Caco-2 (cell line): Measurements from ENCODE around the gene KCNJ3. TPM values are rescaled to one million over a fixed set of nuclear protein-coding genes. Genes with fewer than 3 reads are reported as not detected.

ENCODE experiments used
- BruUV-seq: library from RNA; stranded (reverse); fragments of 400-500 nt; replicated peaks from 2 replicates; lab custom pipeline; 2021; lab: Mats Ljungman, UMichigan
- CTCF ChIA-PET: fragments of 300-600 bp; sonication (Branson Sonifier 250); formaldehyde crosslinking; loops from one replicate; lab custom pipeline; 2022; ENCODE audit warnings: antibody characterized with exemption; lab: Charles Lee
- POLR2A ChIA-PET: fragments of 300-600 bp; sonication (Branson Sonifier 250); formaldehyde crosslinking; loops from one replicate; lab custom pipeline; 2022; ENCODE audit warnings: antibody characterized with exemption; lab: Charles Lee
- DNase-seq, 2 experiments: peaks; one replicate each; pipeline versions ENCODE4 v3.0.0 to v3.0.0-alpha.2; 2020 to 2022
- H3K27me3 ChIP-seq: replicated peaks from 2 replicates; pipeline ENCODE4 v1.6.0; 2011; ENCODE audit warnings: low read length; ENCODE audit not compliant: control insufficient read depth, insufficient read depth
- H3K36me3 ChIP-seq: 2 replicates; pipeline ENCODE4 v1.5.1; 2011; ENCODE audit warnings: low read length; ENCODE audit not compliant: control insufficient read depth, insufficient read depth
- H3K4me1 ChIP-seq: fragments of 250-450 bp; sonication (Bioruptor Pico); 2 replicates; pipeline ENCODE4 v1.5.1; 2020; ENCODE audit warnings: mild to moderate bottlenecking
- H3K4me3 ChIP-seq: 2 replicates; pipeline ENCODE4 v1.5.1; 2011; ENCODE audit warnings: low read depth, mild to moderate bottlenecking, control low read depth, low read length
- H3K9me3 ChIP-seq: fragments of 250-450 bp; sonication (Bioruptor Pico); 2 replicates; pipeline ENCODE4 v1.5.1; 2020; ENCODE audit warnings: mild to moderate bottlenecking, moderate library complexity
- H3K27ac Mint-ChIP-seq: one replicate; pipeline ENCODE4 v1.8.0; 2022; ENCODE audit warnings: mixed read lengths; ENCODE audit not compliant: unreplicated experiment
- H3K27me3 Mint-ChIP-seq: one replicate; pipeline ENCODE4 v1.8.0; 2022; ENCODE audit warnings: mixed read lengths; ENCODE audit not compliant: insufficient read depth, unreplicated experiment
- H3K36me3 Mint-ChIP-seq: one replicate; pipeline ENCODE4 v1.8.0; 2022; ENCODE audit warnings: mild to moderate bottlenecking, mixed read lengths; ENCODE audit not compliant: insufficient read depth, unreplicated experiment
- H3K4me1 Mint-ChIP-seq: one replicate; pipeline ENCODE4 v1.8.0; 2022; ENCODE audit warnings: low read depth, mixed read lengths; ENCODE audit not compliant: unreplicated experiment
- H3K4me3 Mint-ChIP-seq: one replicate; pipeline ENCODE4 v1.8.0; 2022; ENCODE audit warnings: mild to moderate bottlenecking, moderate library complexity, mixed read lengths; ENCODE audit not compliant: unreplicated experiment
- H3K9me3 Mint-ChIP-seq: one replicate; pipeline ENCODE4 v1.8.0; 2022; ENCODE audit warnings: mixed read lengths; ENCODE audit not compliant: unreplicated experiment
- CTCF ChIP-seq, 2 experiments: fragments of 200-600 bp in 1 of 2; IDR thresholded peaks; 1 replicate in 1 of 2; 2 replicates in 1 of 2; pipeline versions ENCODE4 v1.5.1 to v1.8.0; 2011 to 2022; ENCODE audit warnings: antibody characterized with exemption in 1 of 2, control low read depth in 1 of 2, inconsistent platforms in 1 of 2, low read depth in 1 of 2, low read length in 1 of 2, mild to moderate bottlenecking in 1 of 2, moderate library complexity in 1 of 2; ENCODE audit not compliant: insufficient read depth in 1 of 2, severe bottlenecking in 1 of 2, unreplicated experiment in 1 of 2
- intact Hi-C: fragments of 100-400 bp; cut with micrococcal nuclease; formaldehyde crosslinking; loops from one replicate; pipeline ENCODE4 v1.10.0; 2022; ENCODE audit not compliant: unreplicated experiment
- total RNA-seq: library from RNA; stranded (reverse); gene quantifications from 2 replicates; pipeline ENCODE4 v1.2.3, GENCODE V29; 2022

Gene KCNJ3
- total RNA-seq, 1 experiment from 2014 or later: not detected

GRCh38 chr2:154814856-154815255 lies 116.4 kb downstream of the KCNJ3 start:
- Histone ChIP-seq H3K4me1 (no peaks in the 10 kb centered on the region), H3K27me3 (no peaks in the 10 kb centered on the region), H3K36me3 (no peaks in the 10 kb centered on the region), H3K4me3 (no peak overlapping the region), H3K9me3 (no peaks in the 10 kb centered on the region)
- peaks cover under 1% of the 10 kb centered on the region for H3K27me3 Mint-ChIP-seq
- H3K27ac Mint-ChIP-seq: no peak overlapping the region
- TF ChIP-seq CTCF (IDR thresholded peaks at IDR 0.05; ENCODE audit: insufficient read depth in 1 of 2, low read depth in 1 of 2, low read length in 1 of 2, severe bottlenecking in 1 of 2, unreplicated experiment in 1 of 2): no peak
- H3K36me3 Mint-ChIP-seq: no peaks in the 10 kb centered on the region
- POLR2A ChIA-PET: no interaction called here
- no TSS peak for BruUV-seq
- DNase-seq: no peak
- CTCF ChIA-PET: no interaction called here
- H3K9me3 Mint-ChIP-seq: no peaks in the 10 kb centered on the region
- no peak overlapping the region for H3K4me3 Mint-ChIP-seq
- intact Hi-C loops: no loop called here
- no peaks in the 10 kb centered on the region for H3K4me1 Mint-ChIP-seq

DNA sequence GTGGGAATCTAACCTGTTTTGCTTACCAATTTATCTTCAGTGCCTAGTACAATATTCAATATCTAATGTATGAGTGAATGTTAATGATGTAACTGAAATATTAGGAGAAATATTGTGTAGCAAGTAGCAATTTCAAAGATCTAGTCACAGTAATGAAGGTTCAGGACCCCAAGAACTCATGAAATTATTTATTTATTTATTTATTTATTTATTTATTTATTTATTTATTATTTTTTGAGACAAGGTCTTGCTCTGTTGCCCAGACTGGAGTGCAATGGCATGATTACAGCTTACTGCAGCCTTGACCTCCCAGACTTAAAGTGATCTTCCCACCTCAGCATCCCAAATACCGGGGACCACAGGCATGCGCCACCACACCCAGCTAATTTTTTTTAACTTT lies 126.9 kb downstream of the KCNJ3 start:
- POLR2A ChIA-PET: no interaction called here

GRCh38 chr2:154826827-154827226 lies 128.3 kb downstream of the KCNJ3 start:
- no peak for TF ChIP-seq CTCF (IDR thresholded peaks at IDR 0.05; ENCODE audit: insufficient read depth in 1 of 2, low read depth in 1 of 2, low read length in 1 of 2, severe bottlenecking in 1 of 2, unreplicated experiment in 1 of 2)
- Histone ChIP-seq H3K4me1 (no peaks in the 10 kb centered on the region), H3K36me3 (no peaks in the 10 kb centered on the region), H3K9me3 (no peaks in the 10 kb centered on the region; the same call in 1 of the 2 replicates), H3K4me3 (no peak overlapping the region), H3K27me3 (no peaks in the 10 kb centered on the region)
- H3K36me3 Mint-ChIP-seq: no peaks in the 10 kb centered on the region
- no peaks in the 10 kb centered on the region for H3K4me1 Mint-ChIP-seq
- H3K4me3 Mint-ChIP-seq: no peak overlapping the region
- BruUV-seq: no TSS peak
- ChIA-PET CTCF (no interaction called here), POLR2A (interaction anchor here (0.7 kb wide), 1 partner anchor 63 kb away, joined by 3 read pairs; no protein-coding TSS in a partner anchor)
- intact Hi-C loops: no loop called here
- H3K27ac Mint-ChIP-seq: no peak overlapping the region
- DNase-seq: no peak
- peaks cover 2% of the 10 kb centered on the region for H3K27me3 Mint-ChIP-seq
- H3K9me3 Mint-ChIP-seq: no peaks in the 10 kb centered on the region

More for the DNA sequence above, 126.9 kb downstream of the KCNJ3 start:
- no TSS peak for BruUV-seq
- no peaks in the 10 kb centered on the region for H3K36me3 Mint-ChIP-seq
- no peak for TF ChIP-seq CTCF (IDR thresholded peaks at IDR 0.05; ENCODE audit: insufficient read depth in 1 of 2, low read depth in 1 of 2, low read length in 1 of 2, severe bottlenecking in 1 of 2, unreplicated experiment in 1 of 2)
- H3K27ac Mint-ChIP-seq: no peak overlapping the region
- CTCF ChIA-PET: no interaction called here
- no peak for DNase-seq
- H3K4me1 ChIP-seq: no peaks in the 10 kb centered on the region
- intact Hi-C loops: no loop called here
- no peaks in the 10 kb centered on the region for H3K4me1 Mint-ChIP-seq
- H3K27me3 Mint-ChIP-seq: peaks cover 5% of the 10 kb centered on the region
- no peaks in the 10 kb centered on the region for H3K36me3 ChIP-seq
- H3K27me3 ChIP-seq: no peaks in the 10 kb centered on the region
- no peaks in the 10 kb centered on the region for H3K9me3 Mint-ChIP-seq
- H3K9me3 ChIP-seq: no peaks in the 10 kb centered on the region; the same call in 1 of the 2 replicates
- no peak overlapping the region for H3K4me3 ChIP-seq
- H3K4me3 Mint-ChIP-seq: no peak overlapping the region
